WERI-Rb-1 (cell line): ENCODE results near the gene MAP10.
A peak's percentile ranks its signal among the peaks of the same experiment; 100 is the strongest.

Experiments used
- DNase-seq: peaks from one replicate; pipeline ENCODE4 v3.0.0-alpha.2; 2020
- H3K27ac ChIP-seq: fragments of 250-450 bp; sonication (Bioruptor Pico); 2 replicates; pipeline ENCODE4 v1.5.1; 2020; ENCODE audit warnings: mild to moderate bottlenecking, moderate library complexity
- H3K27me3 ChIP-seq: fragments of 250-450 bp; sonication (Bioruptor Pico); 2 replicates; pipeline ENCODE4 v1.5.1; 2021; ENCODE audit warnings: mild to moderate bottlenecking, low read depth, moderate library complexity; ENCODE audit not compliant: insufficient read depth, severe bottlenecking
- H3K36me3 ChIP-seq: fragments of 250-450 bp; sonication (Bioruptor Pico); 2 replicates; pipeline ENCODE4 v1.5.1; 2020; ENCODE audit warnings: mild to moderate bottlenecking, moderate library complexity
- H3K4me3 ChIP-seq: 2 replicates; pipeline ENCODE4 v1.5.1; 2011; ENCODE audit warnings: low read depth, mild to moderate bottlenecking, control low read depth, low read length
- H3K9me3 ChIP-seq: fragments of 250-450 bp; sonication (Bioruptor Pico); 2 replicates; pipeline ENCODE4 v1.5.1; 2021; ENCODE audit warnings: mild to moderate bottlenecking, moderate library complexity; ENCODE audit not compliant: severe bottlenecking
- TF ChIP-seq, protein P1 (sequence below): IDR thresholded peaks from 2 replicates; pipeline ENCODE4 v1.5.1; 2011; ENCODE audit warnings: low read depth, mild to moderate bottlenecking, control low read depth, inconsistent platforms, low read length

MAP10 gene, protein sequence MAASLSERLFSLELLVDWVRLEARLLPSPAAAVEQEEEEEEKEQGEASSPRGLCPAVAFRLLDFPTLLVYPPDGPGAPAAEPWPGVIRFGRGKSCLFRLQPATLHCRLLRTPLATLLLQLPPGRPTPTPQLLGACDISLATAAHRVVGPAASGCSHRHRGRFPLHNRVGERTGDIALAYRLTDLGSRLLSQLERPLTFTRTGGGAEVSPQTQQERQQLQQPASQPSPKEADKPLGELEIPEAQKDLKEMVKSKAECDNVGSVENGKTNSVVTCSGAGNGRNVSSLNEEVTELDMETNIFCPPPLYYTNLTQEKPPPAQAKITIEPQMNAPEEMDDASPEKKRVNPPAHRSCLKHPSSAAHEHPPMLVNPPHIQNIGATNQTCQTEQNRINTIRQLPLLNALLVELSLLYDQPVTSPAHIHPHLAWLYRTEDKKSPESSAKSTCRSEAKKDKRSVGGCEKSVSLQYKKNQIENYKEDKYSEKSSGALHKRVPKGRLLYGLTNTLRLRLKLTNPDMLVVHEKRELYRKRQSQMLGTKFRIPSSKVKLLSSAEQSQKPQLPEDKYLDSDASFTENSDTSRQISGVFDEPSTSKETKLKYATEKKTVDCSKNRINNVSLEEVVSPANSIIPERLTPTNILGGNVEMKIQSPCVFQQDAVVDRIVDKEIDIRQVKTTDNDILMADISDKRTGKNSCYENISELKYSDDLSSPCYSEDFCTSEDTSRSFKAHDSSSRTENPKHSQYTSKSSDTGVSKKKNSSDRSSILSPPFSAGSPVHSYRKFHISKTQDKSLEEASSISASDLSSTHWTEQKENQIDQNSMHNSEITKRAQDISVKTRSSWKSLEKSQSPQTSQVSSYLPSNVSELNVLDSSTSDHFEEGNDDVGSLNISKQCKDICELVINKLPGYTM

DNA sequence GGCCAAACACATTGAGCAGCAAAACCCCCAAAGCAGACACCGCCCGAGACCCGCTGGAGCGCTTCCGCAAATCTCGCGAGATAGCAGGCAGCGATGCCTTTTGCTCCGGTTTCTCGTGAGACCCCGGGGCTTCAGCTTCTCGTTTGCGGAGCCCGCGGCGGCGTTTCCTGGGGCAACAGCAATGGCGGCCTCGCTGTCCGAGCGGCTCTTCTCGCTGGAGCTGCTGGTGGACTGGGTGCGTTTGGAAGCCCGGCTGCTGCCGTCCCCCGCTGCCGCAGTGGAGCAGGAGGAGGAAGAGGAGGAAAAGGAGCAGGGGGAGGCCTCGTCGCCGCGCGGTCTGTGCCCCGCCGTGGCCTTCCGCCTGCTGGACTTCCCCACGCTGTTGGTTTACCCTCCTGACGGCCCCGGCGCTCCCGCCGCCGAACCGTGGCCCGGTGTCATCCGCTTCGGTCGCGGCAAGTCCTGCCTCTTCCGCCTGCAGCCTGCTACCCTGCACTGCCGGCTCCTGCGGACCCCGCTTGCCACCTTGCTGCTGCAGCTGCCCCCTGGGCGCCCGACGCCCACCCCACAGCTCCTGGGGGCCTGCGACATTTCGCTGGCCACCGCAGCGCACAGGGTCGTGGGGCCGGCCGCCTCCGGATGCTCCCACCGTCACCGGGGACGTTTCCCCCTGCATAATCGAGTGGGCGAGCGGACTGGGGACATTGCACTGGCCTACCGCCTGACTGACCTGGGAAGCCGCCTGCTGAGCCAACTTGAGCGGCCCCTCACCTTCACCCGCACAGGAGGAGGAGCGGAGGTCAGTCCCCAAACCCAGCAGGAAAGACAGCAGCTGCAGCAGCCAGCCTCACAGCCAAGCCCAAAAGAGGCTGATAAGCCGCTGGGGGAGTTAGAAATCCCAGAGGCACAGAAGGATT, at the start of gene MAP10:
Gene MAP10, plus strand, starts transcription at position 148 of the 917 bp plus-strand sequence. Its CDS starts 34 bp downstream, at position 182.
- H3K27me3 ChIP-seq = no peaks in the 10 kb centered on the region
- H3K27ac ChIP-seq = peak within 1 kb of the TSS; percentile 49
- peak within 1 kb of the TSS; percentile 46 for H3K4me3 ChIP-seq
- DNase-seq = peak; percentile 67
- TF ChIP-seq, protein P1, sequence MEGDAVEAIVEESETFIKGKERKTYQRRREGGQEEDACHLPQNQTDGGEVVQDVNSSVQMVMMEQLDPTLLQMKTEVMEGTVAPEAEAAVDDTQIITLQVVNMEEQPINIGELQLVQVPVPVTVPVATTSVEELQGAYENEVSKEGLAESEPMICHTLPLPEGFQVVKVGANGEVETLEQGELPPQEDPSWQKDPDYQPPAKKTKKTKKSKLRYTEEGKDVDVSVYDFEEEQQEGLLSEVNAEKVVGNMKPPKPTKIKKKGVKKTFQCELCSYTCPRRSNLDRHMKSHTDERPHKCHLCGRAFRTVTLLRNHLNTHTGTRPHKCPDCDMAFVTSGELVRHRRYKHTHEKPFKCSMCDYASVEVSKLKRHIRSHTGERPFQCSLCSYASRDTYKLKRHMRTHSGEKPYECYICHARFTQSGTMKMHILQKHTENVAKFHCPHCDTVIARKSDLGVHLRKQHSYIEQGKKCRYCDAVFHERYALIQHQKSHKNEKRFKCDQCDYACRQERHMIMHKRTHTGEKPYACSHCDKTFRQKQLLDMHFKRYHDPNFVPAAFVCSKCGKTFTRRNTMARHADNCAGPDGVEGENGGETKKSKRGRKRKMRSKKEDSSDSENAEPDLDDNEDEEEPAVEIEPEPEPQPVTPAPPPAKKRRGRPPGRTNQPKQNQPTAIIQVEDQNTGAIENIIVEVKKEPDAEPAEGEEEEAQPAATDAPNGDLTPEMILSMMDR = no peak
- no peaks in the 10 kb centered on the region for H3K9me3 ChIP-seq
- no peaks in the 10 kb centered on the region for H3K36me3 ChIP-seq

DNA sequence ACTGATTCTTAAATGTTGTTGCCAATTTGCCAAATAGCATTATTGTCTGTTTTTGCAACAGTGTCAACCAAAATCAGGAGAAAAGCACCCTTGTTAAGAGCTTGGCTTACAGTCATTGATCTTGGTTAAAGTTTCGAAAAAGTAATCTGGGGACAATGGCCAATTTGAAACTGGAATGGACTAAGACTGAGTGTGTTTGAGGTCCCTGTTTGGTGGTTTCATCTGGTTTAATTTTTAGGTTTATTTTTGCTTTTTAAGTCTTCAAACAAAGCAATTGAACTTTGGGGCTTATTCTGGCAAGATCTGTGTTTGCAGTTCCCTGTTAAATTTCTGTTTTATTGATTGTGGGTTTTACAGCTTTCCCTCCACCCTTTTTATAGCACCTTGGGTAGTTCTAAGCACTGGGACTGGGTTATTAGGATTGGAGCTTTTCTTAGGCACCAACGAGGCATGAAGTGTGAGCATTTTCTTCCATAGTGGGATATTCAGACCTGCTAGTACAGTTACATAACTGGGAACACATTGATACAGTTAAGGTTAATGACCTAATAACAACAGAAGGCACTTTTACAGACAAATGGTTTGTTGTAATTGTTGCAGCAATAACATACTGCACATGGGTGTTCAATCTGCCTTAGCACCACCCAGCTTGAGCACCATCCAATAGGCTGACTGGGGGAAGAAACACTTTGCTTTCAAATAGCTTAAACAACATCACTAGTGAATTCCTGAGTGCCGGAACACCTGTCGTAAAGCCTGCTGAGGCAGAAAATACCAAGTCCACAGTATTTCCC, 40.6 kb upstream of the MAP10 start:
- Histone ChIP-seq H3K27me3 (no peaks in the 10 kb centered on the region), H3K27ac (no peak overlapping the region), H3K9me3 (peaks cover 9% of the 10 kb centered on the region), H3K36me3 (no peaks in the 10 kb centered on the region), H3K4me3 (no peak overlapping the region)
- TF ChIP-seq, protein P1 = no peak
- DNase-seq = no peak

DNA sequence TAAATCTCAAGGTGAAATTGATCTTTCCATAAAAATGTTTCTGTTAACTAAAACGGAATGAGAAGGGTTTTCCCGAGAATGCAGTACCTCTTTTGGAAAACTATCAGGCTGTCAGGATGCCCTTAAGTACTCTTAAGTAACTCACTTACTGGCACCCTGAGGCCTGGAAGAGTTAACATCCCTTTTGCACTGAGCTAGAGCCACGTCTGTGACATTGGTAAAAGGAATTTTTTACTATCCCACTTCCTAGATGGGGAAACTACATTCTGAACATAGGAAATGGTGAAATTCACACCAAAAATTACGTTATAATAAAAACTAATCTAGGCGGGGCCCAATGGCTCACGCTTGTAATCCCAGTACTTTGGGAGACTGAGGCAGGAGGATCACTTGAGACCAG, 39.7 kb upstream of the MAP10 start:
- TF ChIP-seq, protein P1 = no peak

DNA sequence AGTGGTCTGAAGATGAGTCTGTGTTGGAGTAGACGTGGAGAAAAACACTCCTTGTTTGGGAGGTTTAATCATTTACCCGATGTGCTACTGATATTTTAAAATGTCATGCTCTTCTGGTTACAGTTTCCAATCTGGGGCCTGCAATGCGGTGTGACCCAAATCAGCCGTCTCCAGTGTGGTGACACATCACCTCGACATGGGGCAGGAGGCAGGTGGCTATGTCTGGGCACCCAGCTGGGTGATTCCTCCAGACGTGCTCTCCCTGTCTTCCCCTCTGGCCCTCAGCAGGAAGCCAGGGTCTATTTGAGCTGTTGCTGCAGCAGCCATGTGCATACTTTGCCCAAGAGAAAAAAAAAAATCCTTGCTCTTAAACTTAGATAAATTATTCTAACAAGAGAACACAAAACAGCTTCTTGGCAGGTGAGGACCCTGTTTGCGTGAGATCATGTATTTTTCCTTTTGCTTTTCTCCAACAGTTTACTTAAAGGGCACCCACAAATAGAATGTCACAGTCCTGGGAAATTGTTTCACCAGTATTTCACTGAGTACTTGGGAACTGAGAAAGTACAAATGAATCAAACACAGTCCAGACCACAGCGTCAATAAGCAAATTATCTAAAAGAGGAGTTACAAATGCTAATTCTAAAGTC, 38.9 kb upstream of the MAP10 start:
- TF ChIP-seq, protein P1 = no peak
- Histone ChIP-seq H3K27me3 (no peaks in the 10 kb centered on the region), H3K27ac (no peak overlapping the region), H3K36me3 (no peaks in the 10 kb centered on the region), H3K9me3 (no peaks in the 10 kb centered on the region), H3K4me3 (no peak overlapping the region)
- DNase-seq = no peak

More for the DNA sequence above, 39.7 kb upstream of the MAP10 start:
- H3K27ac ChIP-seq = no peak overlapping the region
- no peaks in the 10 kb centered on the region for H3K36me3 ChIP-seq
- H3K27me3 ChIP-seq = no peaks in the 10 kb centered on the region
- H3K9me3 ChIP-seq = peaks cover 2% of the 10 kb centered on the region
- H3K4me3 ChIP-seq = no peak overlapping the region
- DNase-seq = no peak
